Measurements from ENCODE around the gene KIDINS220. TPM values are rescaled to one million over a fixed set of nuclear protein-coding genes. Genes with fewer than 3 reads are reported as not detected.

The KIDINS220 gene
- total and polyA plus RNA-seq, 2 of the 13 experiments (the other 11 are each of a cell fraction or from before 2014, with no cell fraction given): 25.2 to 32.3 TPM

GRCh38 chr2:8831516-8831915 lies 5.9 kb downstream of the KIDINS220 start:
- Histone ChIP-seq H3K27me3 (ENCODE audit: control insufficient read depth in 1 of 2, insufficient read depth in 2 of 2, low read length in 2 of 2) (no peaks in the 10 kb centered on the region), H3K36me3 (replicated peaks in 1 of 2; ENCODE audit: control insufficient read depth in 1 of 2, insufficient read depth in 2 of 2, low read length in 2 of 2) (peaks cover 0 to 3% of the 10 kb centered on the region in 2 experiments; a peak in 1 of 5 replicates), H3K27ac (ENCODE audit: extremely low read length, insufficient read depth, low read length) (no peak overlapping the region), H3K79me2 (ENCODE audit: insufficient read depth, low read length) (peaks cover 56% of the 10 kb centered on the region), H4K20me1 (ENCODE audit: insufficient read depth, low read length) (peaks cover 17% of the 10 kb centered on the region), H3K9ac (ENCODE audit: insufficient read depth, low read depth, low read length) (no peak overlapping the region), H3K4me2 (ENCODE audit: low read depth, low read length) (no peak overlapping the region), H3K4me3 (replicated peaks in 1 of 3; ENCODE audit: insufficient read depth in 1 of 3, low read depth in 2 of 3, low read length in 3 of 3) (no peak overlapping the region), H3K9me3 (ENCODE audit: low read length) (no peaks in the 10 kb centered on the region), H3K4me1 (ENCODE audit: insufficient read depth, low read length) (peaks cover 32% of the 10 kb centered on the region), H2AFZ (ENCODE audit: low read length) (no peak overlapping the region)
- TF ChIP-seq ZNF816 (CRISPR knock-in tag; IDR thresholded peaks at IDR 0.05; ENCODE audit: borderline replicate concordance): no peak
- TF ChIP-seq, protein P1, sequence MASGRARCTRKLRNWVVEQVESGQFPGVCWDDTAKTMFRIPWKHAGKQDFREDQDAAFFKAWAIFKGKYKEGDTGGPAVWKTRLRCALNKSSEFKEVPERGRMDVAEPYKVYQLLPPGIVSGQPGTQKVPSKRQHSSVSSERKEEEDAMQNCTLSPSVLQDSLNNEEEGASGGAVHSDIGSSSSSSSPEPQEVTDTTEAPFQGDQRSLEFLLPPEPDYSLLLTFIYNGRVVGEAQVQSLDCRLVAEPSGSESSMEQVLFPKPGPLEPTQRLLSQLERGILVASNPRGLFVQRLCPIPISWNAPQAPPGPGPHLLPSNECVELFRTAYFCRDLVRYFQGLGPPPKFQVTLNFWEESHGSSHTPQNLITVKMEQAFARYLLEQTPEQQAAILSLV (CRISPR knock-in tag; IDR thresholded peaks at IDR 0.05; ENCODE audit: borderline replicate concordance): no peak
- TF ChIP-seq HOXA9 (CRISPR knock-in tag; IDR thresholded peaks at IDR 0.05; ENCODE audit: borderline replicate concordance): no peak
- no peak for TF ChIP-seq TIGD3 (CRISPR knock-in tag; IDR thresholded peaks at IDR 0.05; ENCODE audit: borderline replicate concordance)
- no peak for TF ChIP-seq CBX2 (IDR thresholded peaks at IDR 0.05; ENCODE audit: low read depth, low read length)
- TF ChIP-seq CBX2 (CRISPR knock-in tag; IDR thresholded peaks at IDR 0.05; ENCODE audit: low read depth): no peak
- no peak for TF ChIP-seq BRCA1 (CRISPR knock-in tag; IDR thresholded peaks at IDR 0.05)
- TF ChIP-seq TGIF2 (CRISPR knock-in tag; IDR thresholded peaks at IDR 0.05): no peak
- ATAC-seq: no peak; the same call in 2 of the 3 replicates
- intact Hi-C loops (cut with micrococcal nuclease; ENCODE audit: unreplicated experiment) (no loop called here), in situ Hi-C loops (cut with HindIII; ENCODE audit: extremely low pct_ligation_motif_present, low pct_unique_long_range_greater_than_20kb) (no loop called here)
- no peak for DNase-seq (ENCODE audit: low spot score)
- FAIRE-seq: no peak
- POLR2A ChIA-PET: no interaction called here
- 100% methylated on average over 2 of the region's 2 CpGs for WGBS (ENCODE audit: low lambda C conversion rate)
- no TSS peak for BruUV-seq (replicated peaks)
- CTCF ChIA-PET (ENCODE audit: low intra/inter-chr PET ratio, low total read pairs): no interaction called here

All from HepG2 (cell line).